GM12873 (cell line): ENCODE data around the gene IMPA2.
A peak's percentile ranks its signal among the peaks of the same experiment; 100 is the strongest.

ENCODE experiments used
- CTCF ChIP-seq: IDR thresholded peaks from 2 replicates; pipeline ENCODE4 v1.5.1; 2012; ENCODE audit warnings: low read depth, mild to moderate bottlenecking, moderate library complexity, low read length, control low read depth; ENCODE audit not compliant: insufficient read depth; ENCODE audit errors: missing control alignments

Gene IMPA2

DNA sequence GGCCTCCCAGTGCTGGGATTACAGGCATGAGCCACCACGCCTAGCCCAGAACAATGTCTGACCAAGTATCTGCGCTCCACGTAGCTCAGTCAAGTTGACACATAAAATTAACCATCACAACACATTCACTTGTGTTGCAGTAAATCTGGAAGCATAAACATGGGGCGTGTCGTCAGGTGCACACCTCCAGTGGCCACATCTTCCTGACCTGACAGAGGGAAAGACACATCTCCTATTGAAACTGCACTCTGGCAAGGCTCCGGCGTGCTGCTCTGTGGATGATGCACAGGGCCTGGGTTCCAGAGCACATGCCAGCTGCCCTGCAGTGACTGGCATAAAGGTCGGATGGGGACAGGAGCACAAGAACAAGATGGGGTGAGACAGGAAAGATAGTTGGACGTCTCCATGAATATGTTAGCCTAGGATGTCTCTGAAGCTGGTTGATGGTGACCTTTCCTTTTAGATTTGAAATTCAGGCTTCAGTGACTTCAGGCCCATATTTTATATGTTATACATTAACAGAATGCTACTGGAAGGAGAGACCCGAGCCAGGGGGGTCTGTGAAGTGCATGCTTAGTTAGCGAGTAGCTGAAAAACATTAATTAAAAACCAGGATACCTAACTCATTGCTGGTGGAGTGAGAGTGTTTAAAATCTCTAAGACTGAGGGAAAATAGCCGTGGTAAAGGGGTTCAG lies 10.9 kb downstream of the IMPA2 start:
- TF ChIP-seq CTCF, result no peak

DNA sequence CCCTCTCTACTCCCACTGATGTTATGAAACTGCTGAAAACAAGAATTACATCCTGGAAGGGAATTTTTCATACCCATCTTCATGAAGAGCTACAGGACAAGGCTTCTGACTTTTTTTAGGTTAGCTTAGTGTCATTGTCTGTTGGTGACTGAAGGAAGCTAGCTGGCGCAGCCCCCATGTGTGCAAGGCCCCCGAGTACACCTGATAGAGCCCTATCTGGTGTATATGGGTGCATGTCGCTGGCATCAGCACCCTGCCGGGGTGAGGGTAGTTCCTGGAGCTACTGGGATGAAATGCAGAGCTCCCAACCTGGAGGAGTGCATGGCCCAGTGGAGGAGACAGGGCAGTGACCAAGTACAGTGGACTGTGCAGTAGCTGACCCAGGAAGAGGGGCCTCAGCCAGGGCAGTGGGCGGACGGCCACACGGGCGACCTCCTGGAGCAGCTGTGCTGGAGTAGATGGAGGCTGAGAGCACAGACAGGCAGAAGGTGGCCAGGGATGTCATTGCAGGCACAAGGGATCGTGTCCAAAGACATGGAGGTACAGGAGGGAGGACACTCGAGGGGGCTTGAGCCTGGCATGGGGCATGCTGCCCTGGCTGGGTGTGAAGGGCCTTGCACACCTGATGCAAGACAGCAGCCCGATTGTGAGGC lies 12.1 kb downstream of the IMPA2 start:
- TF ChIP-seq CTCF, result no peak

DNA sequence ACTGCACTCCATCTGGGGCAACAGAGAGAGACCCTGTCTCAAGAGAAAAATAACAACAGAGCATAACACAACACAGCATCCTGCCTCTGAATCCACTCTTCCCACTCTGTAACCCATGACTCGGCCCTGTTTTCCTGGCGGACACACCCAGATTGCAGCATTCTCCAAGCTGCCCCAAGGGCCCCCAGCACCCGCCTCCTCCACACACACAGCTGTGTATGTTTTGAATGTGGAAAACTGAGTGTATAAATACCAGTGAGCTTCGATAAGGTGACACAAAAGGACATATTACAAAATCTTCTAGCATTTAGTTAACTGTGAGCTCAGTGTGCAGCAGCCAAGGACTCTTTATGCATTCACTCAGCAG lies 13.0 kb downstream of the IMPA2 start:
- TF ChIP-seq CTCF, result no peak

DNA sequence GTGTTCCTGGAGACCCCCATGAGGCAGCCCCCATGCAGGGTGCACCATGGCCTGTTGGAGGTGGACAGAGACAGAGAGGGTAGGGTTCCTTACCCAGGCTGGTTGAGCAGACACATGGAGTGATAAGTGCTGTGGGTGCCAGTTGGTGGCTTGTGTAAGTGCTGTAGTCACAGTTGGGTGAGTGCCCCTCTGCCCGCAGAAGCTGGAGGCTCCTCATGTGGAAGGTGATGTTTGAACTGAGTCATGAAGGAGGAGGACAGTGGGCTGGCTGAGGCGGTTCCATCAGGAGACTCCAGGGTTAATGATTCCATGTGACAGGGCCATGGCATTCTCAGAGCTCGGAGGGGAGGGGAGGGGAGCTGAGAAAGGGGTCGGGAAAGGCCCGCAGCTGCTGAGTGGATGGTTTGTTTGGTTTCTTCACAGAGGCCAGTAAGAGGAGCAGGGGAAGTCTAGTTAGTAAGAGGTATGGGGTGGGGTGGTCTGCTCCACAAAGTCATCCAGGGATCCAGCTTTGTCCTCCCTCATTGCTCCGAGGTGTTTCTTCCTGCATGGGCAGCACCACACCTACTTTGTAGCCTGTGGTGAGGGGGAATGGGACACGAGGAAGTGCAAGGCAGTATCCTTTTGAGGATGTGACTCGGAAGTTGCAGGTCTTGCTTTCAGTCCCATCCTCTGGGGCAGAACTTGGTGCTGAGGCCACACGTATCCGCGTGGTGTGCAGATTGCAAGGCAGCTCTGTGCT lies 13.6 kb downstream of the IMPA2 start:
- no peak for TF ChIP-seq CTCF

DNA sequence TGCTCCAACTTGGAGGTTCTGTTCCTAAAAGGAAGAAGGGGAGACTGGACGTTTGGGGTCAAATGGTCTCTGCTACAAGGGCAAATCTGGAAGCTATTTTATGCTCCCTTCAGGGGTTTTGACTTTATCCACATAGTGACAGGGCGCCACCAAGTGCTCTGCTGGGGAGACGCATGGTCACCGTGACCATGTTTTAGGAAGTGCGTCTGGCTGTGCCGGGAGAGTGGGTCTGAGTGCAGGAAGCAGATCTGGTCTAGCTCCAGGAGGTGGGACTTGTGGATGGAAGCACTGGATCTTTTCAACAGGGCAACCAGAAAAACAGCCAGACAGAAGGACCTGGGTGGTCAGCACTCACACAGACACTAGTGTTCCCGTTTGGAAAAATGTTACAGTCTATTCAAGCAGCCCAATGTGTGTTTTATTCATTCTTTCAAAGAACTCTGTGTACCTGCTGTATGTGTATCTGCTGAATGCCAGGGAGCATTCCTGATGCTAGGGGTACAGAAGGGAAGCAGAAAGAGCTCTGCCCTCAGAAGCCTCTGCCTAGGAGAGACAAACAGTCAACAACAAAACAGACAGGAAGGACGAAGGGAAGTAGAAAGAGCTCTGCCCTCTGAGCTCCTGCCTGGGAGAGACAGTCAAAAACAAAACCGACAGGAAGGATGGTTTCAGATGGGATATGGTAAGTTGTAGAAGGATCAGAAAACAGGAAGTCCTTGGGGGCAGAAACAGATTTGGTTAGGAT lies 14.3 kb downstream of the IMPA2 start:
- peak; percentile 84 for TF ChIP-seq CTCF

GRCh38 chr18:11996190-11996754 lies 15.0 kb downstream of the IMPA2 start:
- no peak for TF ChIP-seq CTCF
